Naive thymus-derived CD4-positive, alpha-beta T cell (primary cell): ENCODE data around the gene ANKH. TPM values are rescaled to one million over a fixed set of nuclear protein-coding genes. Genes with fewer than 3 reads are reported as not detected.
"Not testable (repeated sequence)": the region's sequence is repeated elsewhere in the genome, so short reads cannot be mapped to it uniquely, and the experiment has no call there.

Experiments used
- ATAC-seq: fragments of 150-1000 bp; cut with Tn5 transposase; 2 replicates; pipeline ENCODE4 v1.10.0; 2021; ENCODE audit warnings: mild to moderate bottlenecking, moderate library complexity
- CTCF ChIA-PET: fragments of 350-600 bp; sonication (Branson Sonifier 250); formaldehyde crosslinking; loops from one replicate; lab custom pipeline; 2021; ENCODE audit warnings: antibody characterized with exemption; lab: Charles Lee
- POLR2A ChIA-PET: fragments of 350-600 bp; sonication (Branson Sonifier 250); formaldehyde crosslinking; loops from one replicate; lab custom pipeline; 2021; ENCODE audit warnings: antibody characterized with exemption, inconsistent platforms; lab: Charles Lee
- DNase-seq, 9 donors: peaks; one replicate each; pipeline versions ENCODE4 v3.0.0 to v3.0.0-alpha.2; 2020 to 2022; ENCODE audit warnings: mixed read lengths in 1 of 9
- H3K27ac ChIP-seq: one replicate; pipeline ENCODE4 v1.7.0; 2013; ENCODE audit warnings: mild to moderate bottlenecking, low read depth, low read length, moderate library complexity
- H3K27me3 ChIP-seq, 2 donors: one replicate each; pipeline ENCODE4 v1.7.0; 2013; ENCODE audit warnings: low read length in 2 of 2, mild to moderate bottlenecking in 2 of 2, moderate library complexity in 2 of 2; ENCODE audit not compliant: control insufficient read depth in 2 of 2, insufficient read depth in 2 of 2
- H3K36me3 ChIP-seq, 3 experiments: 1 replicate in 2 of 3; 2 replicates in 1 of 3; pipeline ENCODE4 v1.7.0; 2013; ENCODE audit warnings: low read length in 3 of 3, mild to moderate bottlenecking in 3 of 3, moderate library complexity in 1 of 3; ENCODE audit not compliant: insufficient read depth in 3 of 3, control insufficient read depth in 2 of 3
- H3K4me1 ChIP-seq, 2 donors: one replicate each; pipeline ENCODE4 v1.7.0; 2013; ENCODE audit warnings: low read length in 2 of 2, mild to moderate bottlenecking in 2 of 2, moderate library complexity in 1 of 2; ENCODE audit not compliant: control insufficient read depth in 2 of 2, insufficient read depth in 2 of 2
- H3K4me3 ChIP-seq: 2 replicates; pipeline ENCODE4 v1.7.0; 2013; ENCODE audit warnings: mild to moderate bottlenecking, low read length
- H3K9me3 ChIP-seq, 3 experiments: 1 replicate in 2 of 3; 2 replicates in 1 of 3; pipeline ENCODE4 v1.7.0; 2013; ENCODE audit warnings: low read length in 3 of 3; ENCODE audit not compliant: control insufficient read depth in 2 of 3
- H3K27ac Mint-ChIP-seq, 9 donors: one replicate each; pipeline ENCODE4 v1.8.0; 2020 to 2022; ENCODE audit warnings: mixed read lengths in 9 of 9, mild to moderate bottlenecking in 8 of 9, moderate library complexity in 5 of 9, inconsistent platforms in 2 of 9
- H3K27me3 Mint-ChIP-seq, 5 donors: one replicate each; pipeline ENCODE4 v1.8.0; 2021 to 2022; ENCODE audit warnings: mixed read lengths in 5 of 5, mild to moderate bottlenecking in 1 of 5
- H3K36me3 Mint-ChIP-seq, 5 donors: one replicate each; pipeline ENCODE4 v1.8.0; 2020 to 2022; ENCODE audit warnings: mixed read lengths in 5 of 5, mild to moderate bottlenecking in 3 of 5, inconsistent platforms in 1 of 5
- H3K4me1 Mint-ChIP-seq, 7 donors: one replicate each; pipeline ENCODE4 v1.8.0; 2020 to 2022; ENCODE audit warnings: mixed read lengths in 7 of 7, mild to moderate bottlenecking in 3 of 7, inconsistent platforms in 1 of 7
- H3K4me3 Mint-ChIP-seq, 10 donors: one replicate each; pipeline ENCODE4 v1.8.0; 2020 to 2022; ENCODE audit warnings: mild to moderate bottlenecking in 10 of 10, mixed read lengths in 10 of 10, moderate library complexity in 6 of 10, inconsistent platforms in 2 of 10
- H3K9me3 Mint-ChIP-seq, 11 donors: one replicate each; pipeline ENCODE4 v1.8.0; 2020 to 2022; ENCODE audit warnings: mixed read lengths in 11 of 11, mild to moderate bottlenecking in 4 of 11, inconsistent platforms in 1 of 11, moderate library complexity in 1 of 11
- intact Hi-C, 2 donors: fragments of 100-400 bp; cut with micrococcal nuclease; formaldehyde crosslinking; loops; one replicate each; pipeline ENCODE4 v1.15.1; 2023
- polyA plus RNA-seq, 2 donors: library from polyadenylated mRNA; unstranded; fragments of 300-500 nt; fragmentation: Illumina TruSeq; gene quantifications; one replicate each; pipeline ENCODE4 v1.2.3, GENCODE V29; 2021
- total RNA-seq, 6 experiments: library from RNA in 5 of 6; stranded (reverse) in 5 of 6; gene quantifications; 1 replicate in 5 of 6; 2 replicates in 1 of 6; pipeline ENCODE4 v1.2.3 and lab custom pipeline; 2021 to 2026

ANKH gene
- total and polyA plus RNA-seq, 7 experiments from 2014 or later = 35.9 to 190 (median 69.5) TPM

- Mint-ChIP-seq H3K36me3 (peaks cover 11 to 32% (median 17%) of the 10 kb centered on the region in 5 donors), H3K9me3 (peaks cover 0 to 2% (median 0%) of the 10 kb centered on the region in 11 donors), H3K27me3 (no peaks in the 10 kb centered on the region), H3K27ac (peak overlapping the region in 3 of 9 donors; percentile 13 to 71 (median 35)), H3K4me1 (peaks cover 38 to 83% (median 60%) of the 10 kb centered on the region in 7 donors), H3K4me3 (no peak overlapping the region)
- H3K4me3 ChIP-seq = no peak overlapping the region
- ChIA-PET POLR2A (no interaction called here), CTCF (interaction anchor here (1.3 kb wide), 1 partner anchor 27 kb away, joined by 3 read pairs; no protein-coding TSS in a partner anchor)
- no peaks in the 10 kb centered on the region for H3K9me3 ChIP-seq
- peaks cover 24 to 34% of the 10 kb centered on the region in 2 donors for H3K4me1 ChIP-seq
- ATAC-seq (no peak), DNase-seq (no peak)
- peaks cover 0 to 6% (median 0%) of the 10 kb centered on the region in 3 experiments for H3K36me3 ChIP-seq
- no peak overlapping the region for H3K27ac ChIP-seq
- intact Hi-C loops = loop anchor here (5.0 to 10.0 kb wide), 4 partner anchors 34 to 212 kb away; partner anchors contain the start of gene OTULIN (in 1 of the 2)
- no peaks in the 10 kb centered on the region for H3K27me3 ChIP-seq
These were observed 65.1 kb downstream of the ANKH start for GRCh38 chr5:14806456-14806855.

- Histone ChIP-seq H3K27me3 (no peaks in the 10 kb centered on the region), H3K9me3 (no peaks in the 10 kb centered on the region), H3K27ac (no peak overlapping the region), H3K4me1 (peaks cover 6 to 15% of the 10 kb centered on the region in 2 donors), H3K36me3 (peaks cover 0 to 9% (median 0%) of the 10 kb centered on the region in 3 experiments), H3K4me3 (no peak overlapping the region)
- H3K9me3 Mint-ChIP-seq = peaks cover 0 to 2% (median 0%) of the 10 kb centered on the region in 11 donors
- no peak for DNase-seq
- CTCF ChIA-PET = no interaction called here
- H3K36me3 Mint-ChIP-seq = peaks cover 11 to 54% (median 36%) of the 10 kb centered on the region in 5 donors
- peak overlapping the region in 5 of 9 donors; percentile 3 to 38 (median 26) for H3K27ac Mint-ChIP-seq
- POLR2A ChIA-PET = interaction anchor here (1.2 kb wide), 1 partner anchor 11 kb away, joined by 3 read pairs; no protein-coding TSS in a partner anchor
- H3K27me3 Mint-ChIP-seq = no peaks in the 10 kb centered on the region
- H3K4me1 Mint-ChIP-seq = peaks cover 25 to 85% (median 75%) of the 10 kb centered on the region in 7 donors
- ATAC-seq = no peak
- H3K4me3 Mint-ChIP-seq = peak overlapping the region in 7 of 10 donors; percentile 1 to 47 (median 20)
- intact Hi-C loops = loop anchor here in 1 of 2 donors (10.0 kb wide), 2 partner anchors 138 to 208 kb away; partner anchors contain the start of gene OTULIN
These were observed 69.0 kb downstream of the ANKH start for GRCh38 chr5:14802541-14802940.

GRCh38 chr5:14801792-14802191 lies 69.8 kb downstream of the ANKH start:
- ChIA-PET POLR2A (interaction anchor here (1.5 kb wide), 1 partner anchor 10 kb away, joined by 4 read pairs; no protein-coding TSS in a partner anchor), CTCF (interaction anchor here (1.0 kb wide), 1 partner anchor 116 kb away, joined by 3 read pairs; no protein-coding TSS in a partner anchor)
- peaks cover 0 to 2% (median 0%) of the 10 kb centered on the region in 11 donors for H3K9me3 Mint-ChIP-seq
- H3K27me3 Mint-ChIP-seq = no peaks in the 10 kb centered on the region
- no peaks in the 10 kb centered on the region for H3K9me3 ChIP-seq
- H3K27ac ChIP-seq = no peak overlapping the region
- no peaks in the 10 kb centered on the region for H3K27me3 ChIP-seq
- H3K4me3 Mint-ChIP-seq = peak overlapping the region in 5 of 10 donors; percentile 8 to 47 (median 21)
- H3K36me3 Mint-ChIP-seq = peaks cover 11 to 48% (median 36%) of the 10 kb centered on the region in 5 donors
- DNase-seq = no peak
- H3K4me1 Mint-ChIP-seq = peaks cover 23 to 83% (median 79%) of the 10 kb centered on the region in 7 donors
- intact Hi-C loops = loop anchor here in 1 of 2 donors (10.0 kb wide), 2 partner anchors 137 to 207 kb away; partner anchors contain the start of gene OTULIN
- peaks cover 6 to 15% of the 10 kb centered on the region in 2 donors for H3K4me1 ChIP-seq
- H3K27ac Mint-ChIP-seq = peak overlapping the region in 4 of 9 donors; percentile 3 to 37 (median 24)
- no peak overlapping the region for H3K4me3 ChIP-seq
- H3K36me3 ChIP-seq = peaks cover 0 to 9% (median 0%) of the 10 kb centered on the region in 3 experiments
- ATAC-seq = no peak

GRCh38 chr5:14797385-14797784 lies 74.2 kb downstream of the ANKH start:
- H3K36me3 ChIP-seq, POLR2A ChIA-PET, H3K9me3 Mint-ChIP-seq, H3K27ac ChIP-seq, H3K4me3 Mint-ChIP-seq, H3K9me3 ChIP-seq, DNase-seq, H3K27me3 Mint-ChIP-seq, ATAC-seq, H3K4me3 ChIP-seq, intact Hi-C loops, H3K27me3 ChIP-seq, CTCF ChIA-PET: not testable (repeated sequence)
- H3K4me1 ChIP-seq = peaks cover 6 to 22% of the 10 kb centered on the region in 2 donors
- peak overlapping the region in 3 of 9 donors; percentile 48 to 65 (median 55) for H3K27ac Mint-ChIP-seq
- H3K36me3 Mint-ChIP-seq = peaks cover 0 to 37% (median 30%) of the 10 kb centered on the region in 5 donors
- peaks cover 30 to 97% (median 79%) of the 10 kb centered on the region in 7 donors for H3K4me1 Mint-ChIP-seq

GRCh38 chr5:14794583-14795230 lies 76.9 kb downstream of the ANKH start:
- POLR2A ChIA-PET = no interaction called here
- CTCF ChIA-PET = no interaction called here
- Histone ChIP-seq H3K27me3 (no peaks in the 10 kb centered on the region), H3K27ac (no peak overlapping the region), H3K4me1 (peaks cover 0 to 38% of the 10 kb centered on the region in 2 donors), H3K4me3 (no peak overlapping the region), H3K9me3 (no peaks in the 10 kb centered on the region), H3K36me3 (peaks cover 0 to 7% (median 0%) of the 10 kb centered on the region in 3 experiments)
- H3K4me3 Mint-ChIP-seq = peak overlapping the region in 3 of 10 donors; percentile 15 to 75 (median 53)
- no peaks in the 10 kb centered on the region for H3K27me3 Mint-ChIP-seq
- intact Hi-C loops = no loop called here
- ATAC-seq (peak; percentile 53), DNase-seq (peak in 3 of 9 donors; percentile 3 to 30 (median 8))
- H3K27ac Mint-ChIP-seq = peak overlapping the region in 8 of 9 donors; percentile 5 to 89 (median 63)
- H3K36me3 Mint-ChIP-seq = peaks cover 7 to 46% (median 37%) of the 10 kb centered on the region in 5 donors
- H3K4me1 Mint-ChIP-seq = peaks cover 23 to 97% (median 82%) of the 10 kb centered on the region in 7 donors
- peaks cover 0 to 1% (median 0%) of the 10 kb centered on the region in 11 donors for H3K9me3 Mint-ChIP-seq

GRCh38 chr5:14793851-14794250 lies 77.7 kb downstream of the ANKH start:
- intact Hi-C loops = no loop called here
- DNase-seq = no peak
- no peaks in the 10 kb centered on the region for H3K27me3 ChIP-seq
- H3K4me3 ChIP-seq = no peak overlapping the region
- H3K4me3 Mint-ChIP-seq = peak overlapping the region in 4 of 10 donors; percentile 2 to 53 (median 22)
- no peak for ATAC-seq
- H3K27ac ChIP-seq = no peak overlapping the region
- H3K9me3 Mint-ChIP-seq = peaks cover 0 to 1% (median 0%) of the 10 kb centered on the region in 11 donors
- H3K4me1 ChIP-seq = peaks cover 0 to 36% of the 10 kb centered on the region in 2 donors
- no peaks in the 10 kb centered on the region for H3K27me3 Mint-ChIP-seq
- peaks cover 23 to 92% (median 80%) of the 10 kb centered on the region in 7 donors for H3K4me1 Mint-ChIP-seq
- ChIA-PET POLR2A (interaction anchor here (0.6 kb wide), 1 partner anchor 55 kb away, joined by 3 read pairs; no protein-coding TSS in a partner anchor), CTCF (no interaction called here)
- H3K36me3 ChIP-seq = peaks cover 0 to 7% (median 0%) of the 10 kb centered on the region in 3 experiments
- peaks cover 7 to 42% (median 33%) of the 10 kb centered on the region in 5 donors for H3K36me3 Mint-ChIP-seq
- no peaks in the 10 kb centered on the region for H3K9me3 ChIP-seq
- peak overlapping the region in 7 of 9 donors; percentile 20 to 89 (median 78) for H3K27ac Mint-ChIP-seq
